Spleen (tissue), 11 donors: ENCODE data around the gene ARMC6. TPM values are rescaled to one million over a fixed set of nuclear protein-coding genes. Genes with fewer than 3 reads are reported as not detected.
A peak's percentile ranks its signal among the peaks of the same experiment; 100 is the strongest.

ENCODE experiments used
- DNase-seq: peaks from one replicate; pipeline ENCODE4 v3.0.0-alpha.2; 2020
- H3K27ac ChIP-seq, 8 donors: fragments of 200-600 bp; sonication (generic) in 7 of 8; 1 replicate in 4 of 8; 2 replicates in 4 of 8; pipeline versions ENCODE4 v1.5.0 to v1.8.0; 2016 to 2021; ENCODE audit warnings: inconsistent platforms in 4 of 8, mild to moderate bottlenecking in 4 of 8, moderate library complexity in 1 of 8
- H3K27me3 ChIP-seq, 7 donors: fragments of 200-600 bp; sonication (generic) in 6 of 7; replicated peaks in 1 of 7; 1 replicate in 4 of 7; 2 replicates in 3 of 7; pipeline versions ENCODE4 v1.5.0 to v1.8.0; 2016 to 2021; ENCODE audit warnings: inconsistent platforms in 3 of 7, mild to moderate bottlenecking in 1 of 7
- H3K36me3 ChIP-seq, 6 donors: fragments of 200-600 bp; sonication (generic) in 5 of 6; 1 replicate in 4 of 6; 2 replicates in 2 of 6; pipeline versions ENCODE4 v1.5.0 to v1.8.0; 2016 to 2021; ENCODE audit warnings: inconsistent platforms in 2 of 6
- H3K4me1 ChIP-seq, 6 donors: fragments of 200-600 bp; sonication (generic) in 5 of 6; 1 replicate in 3 of 6; 2 replicates in 3 of 6; pipeline versions ENCODE4 v1.5.0 to v1.8.0; 2016 to 2021; ENCODE audit warnings: inconsistent platforms in 3 of 6
- H3K4me3 ChIP-seq, 8 donors: fragments of 200-600 bp; sonication (generic) in 7 of 8; 1 replicate in 4 of 8; 2 replicates in 4 of 8; pipeline versions ENCODE4 v1.5.0 to v1.8.0; 2016 to 2021; ENCODE audit warnings: inconsistent platforms in 4 of 8, mild to moderate bottlenecking in 4 of 8, moderate library complexity in 2 of 8
- H3K9me3 ChIP-seq, 8 donors: fragments of 200-600 bp; sonication (generic) in 7 of 8; 1 replicate in 4 of 8; 2 replicates in 4 of 8; pipeline versions ENCODE4 v1.5.0 to v1.8.0; 2016 to 2021; ENCODE audit warnings: inconsistent platforms in 4 of 8
- POLR2A ChIP-seq, 3 donors: fragments of 450-650 bp; IDR thresholded peaks; one replicate each; pipeline ENCODE4 v1.5.1; 2017; ENCODE audit warnings: antibody characterized with exemption in 3 of 3, mild to moderate bottlenecking in 1 of 3
- POLR2AphosphoS5 ChIP-seq, 3 donors: sonication (generic); formaldehyde crosslinking; IDR thresholded peaks; one replicate each; pipeline ENCODE4 v1.5.1; 2017; ENCODE audit warnings: antibody characterized with exemption in 3 of 3
- WGBS, 5 donors: extraction: QIAGEN DNeasy Blood & Tissue Kit in 3 of 5; methylation state at CpG; one replicate each; pipeline versions ENCODE4 v1.1.5 to v1.1.7; 2013 to 2018; 5-methylcytosine and 5-hydroxymethylcytosine counted together
- intact Hi-C: fragments of 100-400 bp; cut with DNase I; formaldehyde crosslinking; loops from one replicate; pipeline ENCODE4 v1.15.0; 2023; ENCODE audit warnings: low total_unique reads
- polyA plus RNA-seq, 3 donors: library from polyadenylated mRNA; stranded (reverse); fragments of 200-250 nt; gene quantifications; one replicate each; pipeline ENCODE4 v1.2.1, GENCODE V29; 2013
- total RNA-seq, 7 donors: library from RNA; depleted of rRNA in 3 of 7; stranded (reverse); fragments of >200 nt in 3 of 7; fragmentation: NEBNext Ultra II Directional in 4 of 7; extraction: Animal tissue kit (Norgen Biotek cat#: 25700) in 4 of 7; gene quantifications; one replicate each; pipeline versions ENCODE4 v1.1.0 to v1.2.1, GENCODE V29; 2016 to 2021
- TF ChIP-seq, protein P1 (sequence below), 11 experiments: fragments of 200-600 bp in 7 of 11; fragments of 450-650 bp in 4 of 11; sonication (generic) in 4 of 11; IDR thresholded peaks in 8 of 11; conservative IDR thresholded peaks in 3 of 11; 1 replicate in 7 of 11; 2 replicates in 4 of 11; pipeline versions ENCODE4 v1.4.0 to v1.8.0; 2016 to 2021; ENCODE audit warnings: antibody characterized with exemption in 11 of 11, inconsistent platforms in 4 of 11, mild to moderate bottlenecking in 1 of 11
- donor health status: healthy with polysubstance abuse.
- donor health status: DM: no; HTN: no; CAD: no; lungs with moderate emphysema.
- donor health status: DM: no; HTN: no; CAD: no.
- donor health status: Bipolar disorder and iron deficiency.
- donor health status: healthy.
- donor health status: DM: no; HTN: no; CAD: no.
- donor health status: DM: yes; HTN: yes; CAD: no.

The ARMC6 gene
- total and polyA plus RNA-seq, 10 donors = 17.2 to 29.0 (median 25.6) TPM

- 94 to 97% (median 95%) methylated on average over 19 to 20 of the region's 20 CpGs for WGBS, 5 donors
- TF ChIP-seq, protein P1, sequence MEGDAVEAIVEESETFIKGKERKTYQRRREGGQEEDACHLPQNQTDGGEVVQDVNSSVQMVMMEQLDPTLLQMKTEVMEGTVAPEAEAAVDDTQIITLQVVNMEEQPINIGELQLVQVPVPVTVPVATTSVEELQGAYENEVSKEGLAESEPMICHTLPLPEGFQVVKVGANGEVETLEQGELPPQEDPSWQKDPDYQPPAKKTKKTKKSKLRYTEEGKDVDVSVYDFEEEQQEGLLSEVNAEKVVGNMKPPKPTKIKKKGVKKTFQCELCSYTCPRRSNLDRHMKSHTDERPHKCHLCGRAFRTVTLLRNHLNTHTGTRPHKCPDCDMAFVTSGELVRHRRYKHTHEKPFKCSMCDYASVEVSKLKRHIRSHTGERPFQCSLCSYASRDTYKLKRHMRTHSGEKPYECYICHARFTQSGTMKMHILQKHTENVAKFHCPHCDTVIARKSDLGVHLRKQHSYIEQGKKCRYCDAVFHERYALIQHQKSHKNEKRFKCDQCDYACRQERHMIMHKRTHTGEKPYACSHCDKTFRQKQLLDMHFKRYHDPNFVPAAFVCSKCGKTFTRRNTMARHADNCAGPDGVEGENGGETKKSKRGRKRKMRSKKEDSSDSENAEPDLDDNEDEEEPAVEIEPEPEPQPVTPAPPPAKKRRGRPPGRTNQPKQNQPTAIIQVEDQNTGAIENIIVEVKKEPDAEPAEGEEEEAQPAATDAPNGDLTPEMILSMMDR (IDR thresholded peaks at IDR 0.05 in 8 of 11, conservative IDR thresholded peaks at IDR 0.05 in 3 of 11) = no peak
- TF ChIP-seq POLR2A (IDR thresholded peaks at IDR 0.05) (no peak), POLR2AphosphoS5 (IDR thresholded peaks at IDR 0.05) (no peak)
- Histone ChIP-seq H3K36me3 (peaks cover 0 to 96% (median 64%) of the 10 kb centered on the region in 6 donors), H3K4me3 (no peak overlapping the region), H3K4me1 (no peaks in the 10 kb centered on the region), H3K27ac (no peak overlapping the region), H3K9me3 (no peaks in the 10 kb centered on the region), H3K27me3 (no peaks in the 10 kb centered on the region)
- intact Hi-C loops = no loop called here
- DNase-seq = no peak
Observed at GRCh38 chr19:19051478-19052213, 18.2 kb downstream of the ARMC6 start.

DNA sequence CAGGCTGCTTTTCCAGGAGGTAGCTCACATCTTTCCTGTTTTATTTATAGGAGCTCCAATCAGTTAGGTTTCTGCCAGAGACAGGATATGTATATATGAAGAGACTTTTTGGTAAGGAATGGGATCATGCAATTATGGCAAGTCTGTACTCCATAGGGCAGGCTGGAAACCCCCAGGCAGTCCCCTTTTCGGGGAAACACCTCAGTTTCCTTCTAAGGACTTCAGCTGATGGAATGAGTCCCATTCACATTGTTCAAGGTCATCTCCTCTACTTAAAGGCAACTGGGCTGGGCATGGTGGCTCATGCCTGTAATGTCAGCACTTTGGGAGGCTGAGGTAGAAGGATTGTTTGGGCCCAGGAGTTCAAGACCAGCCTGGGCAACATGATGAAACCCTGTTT, 19.5 kb downstream of the ARMC6 start:
- Histone ChIP-seq H3K4me3 (no peak overlapping the region), H3K27ac (no peak overlapping the region), H3K36me3 (peaks cover 0 to 96% (median 69%) of the 10 kb centered on the region in 6 donors), H3K27me3 (no peaks in the 10 kb centered on the region), H3K4me1 (no peaks in the 10 kb centered on the region), H3K9me3 (no peaks in the 10 kb centered on the region)
- TF ChIP-seq POLR2AphosphoS5 (IDR thresholded peaks at IDR 0.05) (no peak), POLR2A (IDR thresholded peaks at IDR 0.05) (no peak)
- TF ChIP-seq, protein P1 (IDR thresholded peaks at IDR 0.05 in 8 of 11, conservative IDR thresholded peaks at IDR 0.05 in 3 of 11) = no peak
- DNase-seq = no peak
- 78 to 90% (median 80%) methylated on average over 1 of the region's 1 CpG for WGBS, 5 donors
- intact Hi-C loops = no loop called here

GRCh38 chr19:19053508-19054314, 20.3 kb downstream of the ARMC6 start:
- Histone ChIP-seq H3K4me1 (no peaks in the 10 kb centered on the region), H3K27ac (no peak overlapping the region), H3K36me3 (peaks cover 0 to 99% (median 69%) of the 10 kb centered on the region in 6 donors), H3K27me3 (no peaks in the 10 kb centered on the region), H3K4me3 (no peak overlapping the region), H3K9me3 (no peaks in the 10 kb centered on the region)
- TF ChIP-seq POLR2AphosphoS5 (IDR thresholded peaks at IDR 0.05) (no peak), POLR2A (IDR thresholded peaks at IDR 0.05) (no peak)
- TF ChIP-seq, protein P1 (IDR thresholded peaks at IDR 0.05 in 8 of 11, conservative IDR thresholded peaks at IDR 0.05 in 3 of 11) = peak; percentile 14 to 82 (median 74)
- intact Hi-C loops = no loop called here
- peak; percentile 86 for DNase-seq
- 85 to 93% (median 91%) methylated on average over 22 to 25 of the region's 25 CpGs for WGBS, 5 donors
